ENCODE measurements around the gene WDR45B.
"Not testable (repeated sequence)": the region's sequence is repeated elsewhere in the genome, so short reads cannot be mapped to it uniquely, and the experiment has no call there.

WDR45B gene

GRCh38 chr17:82655523-82655922 is 7.3 kb upstream of the WDR45B start:
- no peak for DNase-seq

- no peak for DNase-seq
Observed at GRCh38 chr17:82655038-82655479, 6.8 kb upstream of the WDR45B start.

GRCh38 chr17:82654611-82655010 is 6.4 kb upstream of the WDR45B start:
- not testable (repeated sequence) for DNase-seq

GRCh38 chr17:82653651-82654528 is 5.6 kb upstream of the WDR45B start:
- no peak for DNase-seq

- DNase-seq = no peak
Observed at GRCh38 chr17:82650723-82651122, 2.5 kb upstream of the WDR45B start.

GRCh38 chr17:82649501-82650261 is 1.4 kb upstream of the WDR45B start:
- DNase-seq = no peak

- DNase-seq = peak in 1 of 2 experiments; percentile 76
Observed at GRCh38 chr17:82648742-82649331, 593 bp upstream of the WDR45B start.

- peak in 1 of 2 experiments; percentile 63 for DNase-seq
Observed at GRCh38 chr17:82647593-82648164, 565 bp downstream of the WDR45B start.

- DNase-seq = no peak
Observed at GRCh38 chr17:82645516-82645915, 2.7 kb downstream of the WDR45B start.

- DNase-seq = no peak
Observed at GRCh38 chr17:82644148-82644547, 4.1 kb downstream of the WDR45B start.

GRCh38 chr17:82642022-82642421 is 6.2 kb downstream of the WDR45B start:
- DNase-seq = no peak

GRCh38 chr17:82640036-82640435 is 8.2 kb downstream of the WDR45B start:
- no peak for DNase-seq

- no peak for DNase-seq
Observed at GRCh38 chr17:82639628-82640027, 8.6 kb downstream of the WDR45B start.

- no peak for DNase-seq
Observed at GRCh38 chr17:82638183-82638773, 10.0 kb downstream of the WDR45B start.

- DNase-seq = no peak
Observed at GRCh38 chr17:82636626-82637598, 11.3 kb downstream of the WDR45B start.

GRCh38 chr17:82633343-82633742 is 14.9 kb downstream of the WDR45B start:
- no peak for DNase-seq

- no peak for DNase-seq
Observed at GRCh38 chr17:82632451-82632850, 15.8 kb downstream of the WDR45B start.

GRCh38 chr17:82631544-82631943 is 16.7 kb downstream of the WDR45B start:
- no peak for DNase-seq

GRCh38 chr17:82630212-82630611 is 18.0 kb downstream of the WDR45B start:
- DNase-seq = no peak

GRCh38 chr17:82629748-82630147 is 18.5 kb downstream of the WDR45B start:
- DNase-seq = no peak

- DNase-seq = peak; percentile 58 to 60
Observed at GRCh38 chr17:82627405-82627804, 20.8 kb downstream of the WDR45B start.
